Measurements from ENCODE around the gene PCSK1. TPM values are rescaled to one million over a fixed set of nuclear protein-coding genes. Genes with fewer than 3 reads are reported as not detected.

Gene PCSK1
- total and polyA plus RNA-seq, 2 experiments from 2014 or later: 0.86 to 1.2 TPM

- H3K27ac ChIP-seq: no peak overlapping the region
- no peaks in the 10 kb centered on the region for H3K9me2 ChIP-seq (ENCODE audit: insufficient read depth)
- no peak overlapping the region for H3K4me2 ChIP-seq (ENCODE audit: unreplicated experiment)
- in situ Hi-C loops (cut with MboI): no loop called here
- H3K27me3 ChIP-seq (replicated peaks; ENCODE audit: insufficient read depth): no peaks in the 10 kb centered on the region
- H3F3A ChIP-seq (ENCODE audit: insufficient read depth): no peaks in the 10 kb centered on the region
- no peaks in the 10 kb centered on the region for H3K9me3 ChIP-seq (ENCODE audit: low read depth)
- DNase-seq: peak; percentile 11
- no peak overlapping the region for H3K9ac ChIP-seq
- WGBS, 2 experiments (ENCODE audit: low coverage in 1 of 2, low lambda C conversion rate in 2 of 2, missing lambda C conversion rate in 2 of 2): 40 to 45% methylated on average over 2 of the region's 2 CpGs
- H3K36me3 ChIP-seq (ENCODE audit: low read depth): no peaks in the 10 kb centered on the region
- no peak overlapping the region for H3K4me3 ChIP-seq
- H2AFZ ChIP-seq: no peak overlapping the region
- no peaks in the 10 kb centered on the region for H3K79me2 ChIP-seq (ENCODE audit: insufficient read depth)
- H3K4me1 ChIP-seq (ENCODE audit: insufficient read depth): peaks cover 11% of the 10 kb centered on the region
- H4K20me1 ChIP-seq (ENCODE audit: insufficient read depth): no peaks in the 10 kb centered on the region
- no peak for TF ChIP-seq EZH2phosphoT487 (IDR thresholded peaks at IDR 0.05; ENCODE audit: insufficient read depth, low read depth)
These were observed 82.4 kb downstream of the PCSK1 start for GRCh38 chr5:96350678-96351077.

GRCh38 chr5:96348536-96348935, 84.5 kb downstream of the PCSK1 start:
- Histone ChIP-seq H3K4me3 (no peak overlapping the region), H3K27me3 (replicated peaks; ENCODE audit: insufficient read depth) (no peaks in the 10 kb centered on the region), H3F3A (ENCODE audit: insufficient read depth) (no peaks in the 10 kb centered on the region), H3K27ac (no peak overlapping the region), H3K9ac (no peak overlapping the region), H3K79me2 (ENCODE audit: insufficient read depth) (no peaks in the 10 kb centered on the region), H3K4me2 (ENCODE audit: unreplicated experiment) (no peak overlapping the region), H3K9me3 (ENCODE audit: low read depth) (no peaks in the 10 kb centered on the region), H3K36me3 (ENCODE audit: low read depth) (no peaks in the 10 kb centered on the region), H3K9me2 (ENCODE audit: insufficient read depth) (no peaks in the 10 kb centered on the region), H2AFZ (no peak overlapping the region), H3K4me1 (ENCODE audit: insufficient read depth) (peaks cover 16% of the 10 kb centered on the region), H4K20me1 (ENCODE audit: insufficient read depth) (no peaks in the 10 kb centered on the region)
- no peak for DNase-seq
- WGBS, 2 experiments (ENCODE audit: low coverage in 1 of 2, low lambda C conversion rate in 2 of 2, missing lambda C conversion rate in 2 of 2): 100% methylated on average over 1 of the region's 1 CpG
- no peak for TF ChIP-seq EZH2 (IDR thresholded peaks at IDR 0.05; ENCODE audit: insufficient read depth, poor library complexity, severe bottlenecking)
- TF ChIP-seq EZH2phosphoT487 (IDR thresholded peaks at IDR 0.05; ENCODE audit: insufficient read depth, low read depth): no peak
- in situ Hi-C loops (cut with MboI): loop anchor here (5.0 kb wide), 1 partner anchor 249 kb away; no protein-coding TSS in a partner anchor

- no peaks in the 10 kb centered on the region for H4K20me1 ChIP-seq (ENCODE audit: insufficient read depth)
- H3K4me3 ChIP-seq: no peak overlapping the region
- no peaks in the 10 kb centered on the region for H3F3A ChIP-seq (ENCODE audit: insufficient read depth)
- no peak for TF ChIP-seq EZH2 (IDR thresholded peaks at IDR 0.05; ENCODE audit: insufficient read depth, poor library complexity, severe bottlenecking)
- no peaks in the 10 kb centered on the region for H3K36me3 ChIP-seq (ENCODE audit: low read depth)
- H2AFZ ChIP-seq: no peak overlapping the region
- no peaks in the 10 kb centered on the region for H3K9me2 ChIP-seq (ENCODE audit: insufficient read depth)
- no peak overlapping the region for H3K27ac ChIP-seq
- H3K79me2 ChIP-seq (ENCODE audit: insufficient read depth): no peaks in the 10 kb centered on the region
- H3K9ac ChIP-seq: no peak overlapping the region
- H3K4me1 ChIP-seq (ENCODE audit: insufficient read depth): peaks cover 22% of the 10 kb centered on the region
- no peaks in the 10 kb centered on the region for H3K9me3 ChIP-seq (ENCODE audit: low read depth)
- DNase-seq: peak; percentile 46
- no peaks in the 10 kb centered on the region for H3K27me3 ChIP-seq (replicated peaks; ENCODE audit: insufficient read depth)
- no peak overlapping the region for H3K4me2 ChIP-seq (ENCODE audit: unreplicated experiment)
- WGBS, 2 experiments (ENCODE audit: low coverage in 1 of 2, low lambda C conversion rate in 2 of 2, missing lambda C conversion rate in 2 of 2): 79 to 83% methylated on average over 4 of the region's 4 CpGs
- in situ Hi-C loops (cut with MboI): loop anchor here (5.0 kb wide), 1 partner anchor 250 kb away; no protein-coding TSS in a partner anchor
These were observed 85.4 kb downstream of the PCSK1 start for GRCh38 chr5:96347502-96348292.

- Histone ChIP-seq H3K36me3 (ENCODE audit: low read depth) (no peaks in the 10 kb centered on the region), H3K27me3 (replicated peaks; ENCODE audit: insufficient read depth) (no peaks in the 10 kb centered on the region), H3K79me2 (ENCODE audit: insufficient read depth) (no peaks in the 10 kb centered on the region), H4K20me1 (ENCODE audit: insufficient read depth) (no peaks in the 10 kb centered on the region), H3K4me1 (ENCODE audit: insufficient read depth) (peaks cover 38% of the 10 kb centered on the region), H3F3A (ENCODE audit: insufficient read depth) (0 out of 2 replicates have a peak, but pooled peaks cover 8% of the 10 kb centered on the region), H3K9me3 (ENCODE audit: low read depth) (no peaks in the 10 kb centered on the region), H3K9ac (no peak overlapping the region), H3K27ac (no peak overlapping the region), H3K9me2 (ENCODE audit: insufficient read depth) (no peaks in the 10 kb centered on the region), H3K4me3 (no peak overlapping the region), H3K4me2 (ENCODE audit: unreplicated experiment) (no peak overlapping the region), H2AFZ (no peak overlapping the region)
- peak; percentile 86 for DNase-seq
- in situ Hi-C loops (cut with MboI): loop anchor here (5.0 kb wide), 1 partner anchor 252 kb away; no protein-coding TSS in a partner anchor
- 41 to 42% methylated on average over 6 of the region's 6 CpGs for WGBS, 2 experiments (ENCODE audit: low coverage in 1 of 2, low lambda C conversion rate in 2 of 2, missing lambda C conversion rate in 2 of 2)
- TF ChIP-seq EZH2 (IDR thresholded peaks at IDR 0.05; ENCODE audit: insufficient read depth, poor library complexity, severe bottlenecking): no peak
- TF ChIP-seq EZH2phosphoT487 (IDR thresholded peaks at IDR 0.05; ENCODE audit: insufficient read depth, low read depth): no peak
These were observed 88.1 kb downstream of the PCSK1 start for GRCh38 chr5:96344678-96345577.

Measured in GM23248 (cell line).